Dermis blood vessel endothelial cell (primary cell): ENCODE measurements around the gene TMEM183A. TPM values are rescaled to one million over a fixed set of nuclear protein-coding genes. Genes with fewer than 3 reads are reported as not detected.
A peak's percentile ranks its signal among the peaks of the same experiment; 100 is the strongest.

ENCODE experiments used
- DNase-seq: peaks from one replicate; pipeline ENCODE4 v3.0.0; 2010
- total RNA-seq: library from RNA; depleted of rRNA; stranded (reverse); fragments of >200 nt; gene quantifications from 2 replicates; pipeline ENCODE4 v1.2.3, GENCODE V29; 2014

Gene TMEM183A
- total RNA-seq, 1 donor from 2014 or later: 124 TPM

GRCh38 chr1:203046984-203047630 is 39.9 kb downstream of the TMEM183A start:
- peak; percentile 61 for DNase-seq

DNA sequence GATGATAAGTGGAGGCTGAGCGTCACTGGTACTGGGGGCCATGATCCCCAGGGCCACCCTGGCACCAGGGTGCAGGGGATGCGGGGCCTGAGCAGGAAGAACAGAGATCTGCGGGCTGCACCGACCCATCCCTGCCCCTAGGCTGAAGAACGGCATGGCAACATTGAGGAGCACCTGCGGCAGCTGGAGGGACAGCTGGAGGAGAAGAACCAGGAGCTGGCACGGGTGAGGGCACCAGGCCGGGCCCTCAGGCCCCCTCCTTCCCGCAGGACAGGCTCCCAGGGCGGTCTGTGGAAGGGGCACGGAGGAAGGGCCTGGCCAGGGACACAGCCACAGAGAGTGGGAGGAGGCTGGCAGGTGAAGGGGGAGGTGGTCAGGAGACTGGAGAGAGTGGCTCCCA is 40.9 kb downstream of the TMEM183A start:
- no peak for DNase-seq

- DNase-seq: peak; percentile 21
Observed at GRCh38 chr1:203048555-203049051, 41.4 kb downstream of the TMEM183A start.

DNA sequence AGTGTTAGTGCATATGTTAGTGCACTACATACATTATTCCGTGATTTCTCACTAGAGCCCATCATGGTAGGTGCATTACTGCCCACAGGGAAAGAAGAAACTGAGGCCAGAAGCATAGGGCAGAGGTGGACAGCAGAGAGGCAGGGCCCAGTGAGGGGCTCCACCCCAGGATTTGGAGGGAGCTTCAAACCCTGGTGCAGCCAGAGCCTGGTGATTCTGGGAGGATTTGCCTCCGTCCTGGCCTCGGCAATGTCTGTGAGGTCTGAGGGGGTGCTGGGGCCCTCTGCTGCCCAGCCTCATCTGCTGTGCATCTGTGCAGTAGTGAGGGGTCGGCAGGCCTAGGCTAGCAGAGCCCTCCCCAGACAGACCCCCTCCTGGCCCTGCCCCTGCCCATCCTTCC is 41.9 kb downstream of the TMEM183A start:
- DNase-seq: no peak

GRCh38 chr1:203049576-203050180 is 42.5 kb downstream of the TMEM183A start:
- no peak for DNase-seq

GRCh38 chr1:203050826-203051225 is 43.7 kb downstream of the TMEM183A start:
- no peak for DNase-seq

DNA sequence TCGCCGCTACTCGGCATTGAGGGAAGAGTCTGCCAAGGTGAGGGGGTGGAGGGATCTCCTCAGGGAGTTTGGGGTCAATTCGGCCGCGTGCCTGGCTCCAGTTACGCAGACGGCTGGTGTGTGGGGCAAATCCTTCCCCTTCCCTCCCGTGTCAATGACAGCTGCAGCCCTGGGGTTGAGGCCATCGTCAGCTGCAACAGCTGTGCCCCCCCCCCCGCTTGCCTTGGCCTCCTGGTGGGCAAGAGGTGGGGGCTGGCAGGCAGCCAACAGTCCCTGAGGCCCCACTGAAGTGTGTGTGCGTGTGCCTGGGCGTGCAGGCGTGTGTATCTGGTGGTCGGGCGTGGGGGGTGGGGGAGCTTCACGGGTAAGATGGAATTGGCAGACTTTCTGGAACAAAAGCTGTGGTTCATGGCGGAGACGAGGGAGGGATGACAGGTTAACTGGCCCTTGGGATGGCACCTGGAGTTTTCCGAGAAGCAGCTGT is 44.7 kb downstream of the TMEM183A start:
- DNase-seq: no peak

GRCh38 chr1:203052601-203053000 is 45.4 kb downstream of the TMEM183A start:
- no peak for DNase-seq

DNA sequence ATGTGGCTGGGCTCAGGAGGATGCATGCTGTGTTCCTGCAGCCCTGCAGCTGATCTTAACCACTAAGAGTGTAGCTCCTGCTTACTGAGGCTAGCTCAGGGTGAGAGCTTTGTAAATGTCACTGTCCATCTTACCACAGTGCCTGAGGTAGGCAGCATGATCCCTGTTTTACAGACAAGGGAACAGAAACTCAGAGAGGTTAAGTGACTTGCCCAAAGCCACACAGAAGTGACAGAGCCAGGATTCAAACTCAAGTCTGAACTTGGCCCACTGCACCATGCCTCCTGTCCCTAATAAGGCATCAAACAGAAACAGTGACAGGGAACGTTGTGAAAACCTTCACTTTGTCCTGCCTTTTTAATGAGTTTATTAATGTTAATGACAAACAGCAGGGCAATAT is 47.0 kb downstream of the TMEM183A start:
- DNase-seq: no peak

DNA sequence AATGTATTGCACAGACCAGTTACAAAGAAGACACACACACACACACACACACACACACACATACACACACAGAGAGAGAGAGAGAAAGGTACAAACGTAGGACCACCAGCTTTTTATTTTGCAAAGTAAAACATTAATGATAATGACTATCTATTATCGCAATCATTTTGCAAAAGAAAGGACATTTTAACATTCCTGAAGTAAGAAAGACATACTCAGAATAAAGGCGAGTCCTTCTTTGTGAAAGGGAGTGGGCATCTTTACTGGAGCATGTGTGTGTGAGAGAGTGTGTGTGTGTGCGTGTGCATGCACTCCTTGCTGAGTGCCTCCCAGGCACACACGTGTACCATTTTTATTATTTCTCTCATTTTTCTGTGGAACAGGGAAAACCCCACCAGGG is 47.5 kb downstream of the TMEM183A start:
- no peak for DNase-seq

GRCh38 chr1:203055161-203055799 is 48.1 kb downstream of the TMEM183A start:
- no peak for DNase-seq

- DNase-seq: no peak
Observed at GRCh38 chr1:203056012-203056411, 48.8 kb downstream of the TMEM183A start.

- no peak for DNase-seq
Observed at GRCh38 chr1:203056516-203056915, 49.3 kb downstream of the TMEM183A start.

DNA sequence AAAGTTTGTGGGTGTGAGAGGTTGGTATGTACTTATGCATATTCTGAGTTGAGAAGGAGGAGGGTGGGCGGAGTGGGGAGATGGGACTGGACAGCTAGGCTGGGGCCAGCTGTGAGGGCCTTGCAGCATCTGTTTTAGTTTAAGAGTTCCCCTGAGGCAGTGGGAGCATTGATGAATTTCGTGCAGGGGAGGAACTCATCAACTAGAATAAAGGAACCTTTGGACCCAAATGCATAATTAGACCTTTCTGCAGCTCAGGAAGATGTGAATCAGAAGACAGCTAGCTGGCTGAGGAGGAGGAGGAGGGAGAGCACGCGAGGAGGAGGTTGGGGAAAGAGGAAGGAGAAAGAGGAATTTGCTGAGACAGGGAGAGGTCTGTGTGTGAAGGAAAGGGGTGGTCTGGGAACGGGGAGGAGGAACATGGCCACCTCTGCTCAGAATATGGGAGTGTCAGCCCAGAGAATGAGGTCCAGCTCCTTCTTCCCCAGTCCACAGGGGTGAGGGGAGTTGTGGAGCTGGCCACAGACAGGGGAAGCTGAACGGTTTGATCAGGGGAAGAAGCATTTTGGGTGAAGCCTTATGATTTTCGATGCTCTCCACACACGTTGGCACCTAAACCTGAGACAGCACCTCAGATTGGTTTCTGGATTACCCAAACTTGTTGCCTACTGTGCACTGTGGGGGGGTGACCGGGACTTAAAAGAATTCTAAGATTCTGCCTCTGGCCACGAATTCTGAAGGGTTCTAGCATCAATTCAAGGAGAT is 50.9 kb downstream of the TMEM183A start:
- DNase-seq: no peak

DNA sequence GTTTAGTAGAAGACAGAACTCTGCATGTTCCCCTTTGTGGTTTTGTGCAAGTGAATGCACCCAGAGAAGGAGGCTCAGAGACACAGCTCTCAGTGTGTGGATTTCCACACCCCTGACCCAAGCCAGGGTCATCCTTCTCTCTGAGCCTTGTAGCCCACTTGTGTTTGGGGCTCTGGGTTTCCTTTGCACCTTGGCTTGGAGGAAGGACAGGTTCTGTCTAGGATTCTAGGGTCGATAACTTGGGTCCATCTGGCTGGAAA is 51.4 kb downstream of the TMEM183A start:
- no peak for DNase-seq

GRCh38 chr1:203059485-203059884 is 52.3 kb downstream of the TMEM183A start:
- DNase-seq: no peak

- DNase-seq: no peak
Observed at GRCh38 chr1:203060115-203060514, 52.9 kb downstream of the TMEM183A start.

DNA sequence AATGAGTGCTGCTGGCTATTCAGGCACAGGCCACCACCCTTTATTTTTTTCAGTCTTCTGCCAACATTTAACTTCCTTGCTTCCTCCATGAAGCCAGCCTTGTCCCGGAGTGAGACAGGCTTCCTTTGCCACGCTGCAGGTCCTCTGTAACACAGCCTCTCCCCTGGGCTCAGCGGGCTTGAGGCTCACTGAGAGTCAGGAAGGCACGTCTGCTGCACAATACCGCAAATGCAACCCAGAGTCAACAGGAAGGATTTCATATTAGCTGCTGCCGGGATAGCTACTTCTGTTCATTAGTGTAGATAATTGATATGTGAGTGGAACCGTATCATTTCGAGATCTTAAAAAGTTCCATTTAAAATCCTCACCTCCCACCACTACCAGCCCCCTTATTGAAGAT is 56.1 kb downstream of the TMEM183A start:
- no peak for DNase-seq

DNA sequence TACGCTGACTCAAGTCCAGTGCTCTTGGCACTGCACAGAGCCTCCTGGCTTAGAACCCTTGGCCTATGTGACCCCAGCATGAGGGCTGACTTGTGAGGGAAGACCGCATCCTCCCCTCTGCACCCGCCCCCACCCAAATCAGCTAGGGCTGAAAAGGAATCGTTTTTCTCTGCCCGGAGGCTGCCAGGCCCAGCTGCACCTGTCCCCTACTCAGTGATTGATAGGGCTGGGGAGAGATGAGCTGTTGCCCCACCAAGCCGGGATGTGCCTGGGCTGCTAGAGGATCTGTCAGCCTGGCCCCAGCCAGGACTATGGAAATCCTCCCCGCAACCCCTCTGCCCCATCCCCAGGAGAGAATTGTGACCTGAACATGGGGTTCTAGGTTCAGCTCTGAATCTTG is 58.0 kb downstream of the TMEM183A start:
- no peak for DNase-seq

DNA sequence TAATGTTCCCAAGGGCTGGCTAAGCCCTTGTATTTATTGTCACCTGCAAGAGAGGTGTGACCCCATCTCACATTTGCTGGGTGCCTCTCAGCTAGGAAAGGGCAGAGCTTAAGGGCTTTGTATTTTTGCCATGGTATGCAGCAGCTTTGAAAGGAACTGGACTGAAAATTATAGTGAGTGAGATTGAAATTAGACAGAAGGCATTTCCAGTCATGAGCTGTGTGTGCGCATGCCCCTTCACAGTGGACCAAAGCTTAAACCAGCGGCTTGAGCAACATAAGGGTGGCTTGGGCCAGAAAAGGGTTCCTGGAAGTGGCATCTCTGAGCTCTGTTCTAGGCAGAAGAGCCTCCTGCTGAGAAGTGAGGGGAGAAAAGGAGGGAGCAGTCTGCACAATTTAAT is 58.8 kb downstream of the TMEM183A start:
- DNase-seq: no peak

DNA sequence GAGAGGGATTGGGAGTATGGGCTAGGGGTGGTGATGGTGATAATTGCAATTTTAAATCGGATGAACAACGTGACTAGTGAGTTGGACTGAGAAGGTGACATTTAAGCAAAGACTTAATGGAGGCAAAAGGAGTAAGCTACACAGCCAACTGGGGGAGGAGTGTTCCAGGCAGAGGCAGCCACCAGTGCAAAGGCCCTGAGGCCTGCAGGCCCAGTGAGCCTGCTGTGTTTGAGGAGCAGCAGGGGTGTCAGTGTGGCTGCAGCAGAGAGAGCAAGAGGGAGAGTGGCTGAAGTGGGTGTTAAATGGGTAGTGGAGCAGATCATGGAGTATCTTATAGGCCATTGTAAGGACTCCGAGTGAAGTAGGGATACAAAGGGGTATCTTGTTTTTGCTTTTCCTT is 59.8 kb downstream of the TMEM183A start:
- no peak for DNase-seq

DNA sequence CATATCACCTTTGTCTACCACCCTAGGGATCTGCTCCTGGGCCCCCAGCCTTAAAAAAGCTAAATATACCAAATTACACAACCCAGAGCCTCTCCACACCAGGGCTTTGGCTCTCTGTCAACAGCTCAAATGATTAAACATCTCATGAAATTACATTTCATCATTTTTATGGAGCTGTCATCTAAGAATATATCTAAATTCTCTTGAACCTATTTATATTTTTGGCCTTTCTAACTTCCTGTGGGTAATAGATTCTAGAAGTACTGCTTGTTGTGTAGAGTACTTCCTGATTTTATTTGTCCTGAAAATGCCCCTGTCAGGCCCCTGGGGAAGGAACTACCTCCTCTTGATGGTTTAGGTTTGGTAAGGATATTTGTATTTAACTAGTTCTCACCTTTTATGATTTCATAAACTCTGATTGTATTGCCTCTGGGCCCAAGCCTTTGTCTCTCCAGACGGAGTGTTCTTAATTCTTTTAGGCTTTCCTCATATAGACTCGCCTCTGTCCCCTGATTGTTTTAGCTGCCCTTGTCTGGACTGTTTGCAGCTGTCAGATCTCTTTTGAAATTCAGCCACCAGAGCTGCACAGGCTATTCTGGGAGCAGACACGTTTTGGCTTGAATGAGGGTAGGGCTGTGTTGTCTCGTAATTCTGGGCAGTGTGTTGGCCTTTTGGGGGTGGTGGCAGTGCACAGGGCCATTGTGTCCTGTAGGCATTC is 62.0 kb downstream of the TMEM183A start:
- no peak for DNase-seq
